Effector CD4-positive, alpha-beta T cell (primary cell): ENCODE results near the gene PLPP3.

Source experiments
- DNase-seq: peaks from one replicate; pipeline ENCODE4 v3.0.0-alpha.2; 2020

The PLPP3 gene

GRCh38 chr1:56456435-56457101 is 122.8 kb downstream of the PLPP3 start:
- no peak for DNase-seq

- no peak for DNase-seq
Observed at GRCh38 chr1:56453417-56454078, 125.8 kb downstream of the PLPP3 start.

GRCh38 chr1:56453016-56453415 is 126.3 kb downstream of the PLPP3 start:
- no peak for DNase-seq

GRCh38 chr1:56452027-56453011 is 127.0 kb downstream of the PLPP3 start:
- DNase-seq: no peak

GRCh38 chr1:56451491-56451890 is 127.9 kb downstream of the PLPP3 start:
- no peak for DNase-seq

- no peak for DNase-seq
Observed at GRCh38 chr1:56450004-56450666, 129.2 kb downstream of the PLPP3 start.

- DNase-seq: no peak
Observed at GRCh38 chr1:56448529-56449300, 130.6 kb downstream of the PLPP3 start.

- no peak for DNase-seq
Observed at GRCh38 chr1:56447823-56448222, 131.5 kb downstream of the PLPP3 start.

- DNase-seq: no peak
Observed at GRCh38 chr1:56446531-56447098, 132.7 kb downstream of the PLPP3 start.

- no peak for DNase-seq
Observed at GRCh38 chr1:56444960-56445646, 134.3 kb downstream of the PLPP3 start.
